ENCODE results near the gene THUMPD2.

DNA sequence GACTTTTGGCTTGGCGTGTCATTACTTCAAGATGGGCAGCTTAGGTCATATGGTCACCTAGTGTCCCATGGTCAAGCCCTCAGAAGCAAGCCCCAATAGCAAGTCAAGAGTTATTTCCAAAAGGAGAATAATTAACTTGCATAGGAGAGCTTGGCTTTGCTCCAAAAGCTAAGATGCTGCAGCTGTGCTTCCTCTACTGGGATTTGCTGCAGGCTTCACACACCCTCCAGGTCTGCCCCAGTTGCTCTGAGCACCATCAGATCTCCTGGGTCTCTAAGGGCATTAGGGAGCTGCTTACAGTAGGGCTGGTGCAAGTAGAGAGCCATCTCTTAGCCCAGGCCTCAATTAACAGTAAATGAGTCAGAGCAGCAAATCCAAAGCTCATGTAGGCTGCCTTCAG is 46.6 kb downstream of the THUMPD2 start:
- TF ChIP-seq EZH2 (IDR thresholded peaks at IDR 0.05; ENCODE audit: insufficient read depth, poor library complexity, severe bottlenecking) (no peak), EZH2phosphoT487 (IDR thresholded peaks at IDR 0.05; ENCODE audit: insufficient read depth, low read depth) (no peak)
